ENCODE data around the gene NCOA7. TPM values are rescaled to one million over a fixed set of nuclear protein-coding genes. Genes with fewer than 3 reads are reported as not detected.

The NCOA7 gene
- total and polyA plus RNA-seq, 10 of the 15 experiments (the other 5 are each of a cell fraction or from before 2014, with no cell fraction given) = 18.9 to 50.3 (median 34.2) TPM

DNA sequence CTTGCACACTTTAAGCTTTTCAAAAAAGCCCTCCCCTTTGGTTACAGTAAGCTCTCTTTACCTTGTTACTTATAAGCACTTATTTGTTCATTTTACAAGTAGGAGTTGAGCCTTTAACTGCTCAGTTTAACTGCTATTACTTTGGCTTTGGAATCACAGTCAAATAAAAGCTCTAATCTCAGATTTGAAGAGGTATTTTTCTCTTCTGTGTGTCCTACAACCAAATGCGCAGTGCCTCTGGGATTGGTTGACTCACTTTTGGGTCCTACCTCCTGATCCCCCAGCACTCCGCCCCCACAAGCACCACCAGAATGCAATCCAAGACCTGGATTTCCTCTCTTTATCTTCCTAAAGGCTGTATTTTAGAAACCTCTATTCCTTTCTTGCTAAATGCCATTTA, 2.5 kb downstream of the NCOA7 start (continued):
- TF ChIP-seq, protein P1, sequence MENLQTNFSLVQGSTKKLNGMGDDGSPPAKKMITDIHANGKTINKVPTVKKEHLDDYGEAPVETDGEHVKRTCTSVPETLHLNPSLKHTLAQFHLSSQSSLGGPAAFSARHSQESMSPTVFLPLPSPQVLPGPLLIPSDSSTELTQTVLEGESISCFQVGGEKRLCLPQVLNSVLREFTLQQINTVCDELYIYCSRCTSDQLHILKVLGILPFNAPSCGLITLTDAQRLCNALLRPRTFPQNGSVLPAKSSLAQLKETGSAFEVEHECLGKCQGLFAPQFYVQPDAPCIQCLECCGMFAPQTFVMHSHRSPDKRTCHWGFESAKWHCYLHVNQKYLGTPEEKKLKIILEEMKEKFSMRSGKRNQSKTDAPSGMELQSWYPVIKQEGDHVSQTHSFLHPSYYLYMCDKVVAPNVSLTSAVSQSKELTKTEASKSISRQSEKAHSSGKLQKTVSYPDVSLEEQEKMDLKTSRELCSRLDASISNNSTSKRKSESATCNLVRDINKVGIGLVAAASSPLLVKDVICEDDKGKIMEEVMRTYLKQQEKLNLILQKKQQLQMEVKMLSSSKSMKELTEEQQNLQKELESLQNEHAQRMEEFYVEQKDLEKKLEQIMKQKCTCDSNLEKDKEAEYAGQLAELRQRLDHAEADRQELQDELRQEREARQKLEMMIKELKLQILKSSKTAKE (IDR thresholded peaks at IDR 0.05; ENCODE audit: low read depth, poor library complexity, severe bottlenecking) = no peak
- TF ChIP-seq, protein P2, sequence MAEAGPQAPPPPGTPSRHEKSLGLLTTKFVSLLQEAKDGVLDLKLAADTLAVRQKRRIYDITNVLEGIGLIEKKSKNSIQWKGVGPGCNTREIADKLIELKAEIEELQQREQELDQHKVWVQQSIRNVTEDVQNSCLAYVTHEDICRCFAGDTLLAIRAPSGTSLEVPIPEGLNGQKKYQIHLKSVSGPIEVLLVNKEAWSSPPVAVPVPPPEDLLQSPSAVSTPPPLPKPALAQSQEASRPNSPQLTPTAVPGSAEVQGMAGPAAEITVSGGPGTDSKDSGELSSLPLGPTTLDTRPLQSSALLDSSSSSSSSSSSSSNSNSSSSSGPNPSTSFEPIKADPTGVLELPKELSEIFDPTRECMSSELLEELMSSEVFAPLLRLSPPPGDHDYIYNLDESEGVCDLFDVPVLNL (IDR thresholded peaks at IDR 0.05; ENCODE audit: low read depth, low read length) = no peak
- TF ChIP-seq, protein P3, sequence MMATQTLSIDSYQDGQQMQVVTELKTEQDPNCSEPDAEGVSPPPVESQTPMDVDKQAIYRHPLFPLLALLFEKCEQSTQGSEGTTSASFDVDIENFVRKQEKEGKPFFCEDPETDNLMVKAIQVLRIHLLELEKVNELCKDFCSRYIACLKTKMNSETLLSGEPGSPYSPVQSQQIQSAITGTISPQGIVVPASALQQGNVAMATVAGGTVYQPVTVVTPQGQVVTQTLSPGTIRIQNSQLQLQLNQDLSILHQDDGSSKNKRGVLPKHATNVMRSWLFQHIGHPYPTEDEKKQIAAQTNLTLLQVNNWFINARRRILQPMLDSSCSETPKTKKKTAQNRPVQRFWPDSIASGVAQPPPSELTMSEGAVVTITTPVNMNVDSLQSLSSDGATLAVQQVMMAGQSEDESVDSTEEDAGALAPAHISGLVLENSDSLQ (IDR thresholded peaks at IDR 0.05) = no peak
- TF ChIP-seq POLR2AphosphoS2 (IDR thresholded peaks at IDR 0.05; ENCODE audit: low read depth, low read length) = no peak

DNA sequence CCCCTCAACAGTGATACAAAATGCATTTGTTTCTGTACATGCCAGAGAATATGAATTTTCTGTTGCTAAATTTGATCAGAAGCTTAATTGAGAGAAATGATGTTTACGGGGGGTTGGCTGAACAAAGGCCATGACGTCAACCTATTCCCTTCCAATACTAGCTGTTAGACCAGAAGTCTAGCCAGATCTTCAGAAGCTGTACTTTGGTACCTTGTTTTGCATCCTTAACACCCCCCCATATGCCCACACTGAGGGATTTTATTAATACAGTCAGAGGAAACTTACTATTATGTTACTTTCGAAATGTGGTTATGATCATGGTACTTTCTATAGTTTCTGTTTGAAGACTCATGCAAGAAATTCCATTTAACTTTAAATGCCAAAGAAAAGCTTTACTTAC, 3.1 kb downstream of the NCOA7 start:
- H3K9ac ChIP-seq (ENCODE audit: control insufficient read depth, insufficient read depth, low read length) = 0 out of 2 replicates have a peak overlapping the region, but pooled peaks have one; percentile 35
- no peaks in the 10 kb centered on the region for H4K20me1 ChIP-seq (ENCODE audit: control insufficient read depth, insufficient read depth)
- H3K4me1 ChIP-seq (ENCODE audit: control insufficient read depth, insufficient read depth, low read length) = peaks cover 40% of the 10 kb centered on the region
- in situ Hi-C loops (cut with MboI) (loop anchor here (25.0 kb wide), 1 partner anchor 1493 kb away; no protein-coding TSS in a partner anchor), intact Hi-C loops (cut with micrococcal nuclease; ENCODE audit: unreplicated experiment) (loop anchor here (5.0 kb wide), 2 partner anchors 38 to 63 kb away; no protein-coding TSS in a partner anchor)
- ChIA-PET CTCF (interaction anchor here (0.9 to 23.8 kb wide), 17 partner anchors 8 to 193 kb away, joined by 3 to 505 read pairs (median 5); partner anchors contain the start of genes HINT3 and TRMT11), SMC1A (ENCODE audit: uncharacterized antibody, unreplicated experiment) (interaction anchor here (0.9 to 12.8 kb wide), 15 partner anchors 8 to 180 kb away, joined by 3 to 325 read pairs (median 4); partner anchors contain the start of gene HINT3), POLR2A (interaction anchor here (0.9 to 7.4 kb wide), 11 partner anchors 12 to 165 kb away, joined by 3 to 55 read pairs (median 4); partner anchors contain the start of gene HINT3), RAD21 (ENCODE audit: unreplicated experiment) (interaction anchor here (0.7 to 11.2 kb wide), 15 partner anchors 8 to 493 kb away, joined by 3 to 185 read pairs (median 3); partner anchors contain the start of genes HDDC2 and HINT3)
- H3K4me2 ChIP-seq (ENCODE audit: control insufficient read depth, insufficient read depth) = peak overlapping the region; percentile 81
- no peaks in the 10 kb centered on the region for H3K36me3 ChIP-seq (ENCODE audit: control insufficient read depth in 2 of 2, insufficient read depth in 2 of 2, low read length in 1 of 2)
- H2AFZ ChIP-seq (ENCODE audit: control insufficient read depth, low read depth, low read length) = no peak overlapping the region
- DNase-seq (ENCODE audit: low read depth, low spot score) (no peak), ATAC-seq (peak; percentile 6), FAIRE-seq (peak; percentile 7)
- peak overlapping the region; percentile 58 for H3K27ac ChIP-seq (ENCODE audit: control insufficient read depth, insufficient read depth)
- H3K4me3 ChIP-seq = peak overlapping the region; percentile 91
- no peaks in the 10 kb centered on the region for H3K9me3 ChIP-seq (replicated peaks; ENCODE audit: control insufficient read depth, insufficient read depth, low read length)
- no TSS peak for BruUV-seq (replicated peaks)
- 40% methylated on average over 3 of the region's 3 CpGs for WGBS (ENCODE audit: insufficient coverage, insufficient replicate concordance, low lambda C conversion rate, missing lambda C conversion rate)
- peaks cover 78% of the 10 kb centered on the region for H3K79me2 ChIP-seq (ENCODE audit: control insufficient read depth, insufficient read depth, low read length)
- no peaks in the 10 kb centered on the region for H3K27me3 ChIP-seq (replicated peaks in 1 of 2; ENCODE audit: control insufficient read depth in 2 of 2, insufficient read depth in 2 of 2, low read length in 1 of 2)
- TF ChIP-seq SP1 (IDR thresholded peaks at IDR 0.05; ENCODE audit: low read depth, low read length) = no peak
- TF ChIP-seq TBL1XR1 (IDR thresholded peaks at IDR 0.05; ENCODE audit: low read depth, low read length) = no peak
- 0 out of 2 replicates have a peak, but pooled peaks have one; percentile 24 for TF ChIP-seq CBFB (IDR thresholded peaks at IDR 0.05; ENCODE audit: low read depth)
- TF ChIP-seq, protein P4, sequence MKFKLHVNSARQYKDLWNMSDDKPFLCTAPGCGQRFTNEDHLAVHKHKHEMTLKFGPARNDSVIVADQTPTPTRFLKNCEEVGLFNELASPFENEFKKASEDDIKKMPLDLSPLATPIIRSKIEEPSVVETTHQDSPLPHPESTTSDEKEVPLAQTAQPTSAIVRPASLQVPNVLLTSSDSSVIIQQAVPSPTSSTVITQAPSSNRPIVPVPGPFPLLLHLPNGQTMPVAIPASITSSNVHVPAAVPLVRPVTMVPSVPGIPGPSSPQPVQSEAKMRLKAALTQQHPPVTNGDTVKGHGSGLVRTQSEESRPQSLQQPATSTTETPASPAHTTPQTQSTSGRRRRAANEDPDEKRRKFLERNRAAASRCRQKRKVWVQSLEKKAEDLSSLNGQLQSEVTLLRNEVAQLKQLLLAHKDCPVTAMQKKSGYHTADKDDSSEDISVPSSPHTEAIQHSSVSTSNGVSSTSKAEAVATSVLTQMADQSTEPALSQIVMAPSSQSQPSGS (IDR thresholded peaks at IDR 0.05; ENCODE audit: low read length) = peak; percentile 61; the same call in 1 of the 2 replicates
- TF ChIP-seq, protein P5, sequence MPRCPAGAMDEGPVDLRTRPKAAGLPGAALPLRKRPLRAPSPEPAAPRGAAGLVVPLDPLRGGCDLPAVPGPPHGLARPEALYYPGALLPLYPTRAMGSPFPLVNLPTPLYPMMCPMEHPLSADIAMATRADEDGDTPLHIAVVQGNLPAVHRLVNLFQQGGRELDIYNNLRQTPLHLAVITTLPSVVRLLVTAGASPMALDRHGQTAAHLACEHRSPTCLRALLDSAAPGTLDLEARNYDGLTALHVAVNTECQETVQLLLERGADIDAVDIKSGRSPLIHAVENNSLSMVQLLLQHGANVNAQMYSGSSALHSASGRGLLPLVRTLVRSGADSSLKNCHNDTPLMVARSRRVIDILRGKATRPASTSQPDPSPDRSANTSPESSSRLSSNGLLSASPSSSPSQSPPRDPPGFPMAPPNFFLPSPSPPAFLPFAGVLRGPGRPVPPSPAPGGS (IDR thresholded peaks at IDR 0.05; ENCODE audit: borderline replicate concordance, insufficient read depth, low read depth, low read length, poor library complexity, severe bottlenecking) = peak; percentile 16
- 0 out of 2 replicates have a peak, but pooled peaks have one; percentile 19 for TF ChIP-seq GATAD2B (conservative IDR thresholded peaks at IDR 0.05; ENCODE audit: low read depth)
- 0 out of 2 replicates have a peak, but pooled peaks have one; percentile 30 for TF ChIP-seq TCF7 (IDR thresholded peaks at IDR 0.05; ENCODE audit: borderline replicate concordance)
- peak; percentile 42; the same call in 1 of the 2 replicates for TF ChIP-seq JUNB (IDR thresholded peaks at IDR 0.05)
- TF ChIP-seq, protein P6, sequence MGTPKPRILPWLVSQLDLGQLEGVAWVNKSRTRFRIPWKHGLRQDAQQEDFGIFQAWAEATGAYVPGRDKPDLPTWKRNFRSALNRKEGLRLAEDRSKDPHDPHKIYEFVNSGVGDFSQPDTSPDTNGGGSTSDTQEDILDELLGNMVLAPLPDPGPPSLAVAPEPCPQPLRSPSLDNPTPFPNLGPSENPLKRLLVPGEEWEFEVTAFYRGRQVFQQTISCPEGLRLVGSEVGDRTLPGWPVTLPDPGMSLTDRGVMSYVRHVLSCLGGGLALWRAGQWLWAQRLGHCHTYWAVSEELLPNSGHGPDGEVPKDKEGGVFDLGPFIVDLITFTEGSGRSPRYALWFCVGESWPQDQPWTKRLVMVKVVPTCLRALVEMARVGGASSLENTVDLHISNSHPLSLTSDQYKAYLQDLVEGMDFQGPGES (IDR thresholded peaks at IDR 0.05) = no peak

Measured in GM12878 (cell line).